MCF 10A (cell line): ENCODE data around the gene CHM. TPM values are rescaled to one million over a fixed set of nuclear protein-coding genes. Genes with fewer than 3 reads are reported as not detected.

Source experiments
- BruUV-seq: library from RNA; stranded (reverse); fragments of 400-500 nt; replicated peaks from 2 replicates; lab custom pipeline; 2021; lab: Mats Ljungman, UMichigan
- CTCF ChIA-PET: fragments of 300-600 bp; sonication (Branson Sonifier 250); formaldehyde crosslinking; extraction: SDS; loops from one replicate; lab custom pipeline; 2021; ENCODE audit warnings: antibody characterized with exemption, inconsistent platforms; lab: Yijun Ruan, JAX
- POLR2A ChIA-PET: fragments of 300-600, 350-650 bp; sonication (Branson Sonifier 250); formaldehyde crosslinking; extraction: SDS; loops from one replicate; lab custom pipeline; 2020; ENCODE audit warnings: antibody characterized with exemption, inconsistent platforms; lab: Yijun Ruan, JAX
- DNase-seq: peaks from one replicate; pipeline ENCODE4 v3.0.0-alpha.2; 2018; ENCODE audit not compliant: unreplicated experiment
- H3K27ac Mint-ChIP-seq: one replicate; pipeline ENCODE4 v1.8.0; 2022; ENCODE audit warnings: mild to moderate bottlenecking, low read depth, mixed read lengths; ENCODE audit not compliant: unreplicated experiment
- H3K27me3 Mint-ChIP-seq: one replicate; pipeline ENCODE4 v1.8.0; 2022; ENCODE audit warnings: mixed read lengths; ENCODE audit not compliant: insufficient read depth, unreplicated experiment
- H3K36me3 Mint-ChIP-seq: one replicate; pipeline ENCODE4 v1.8.0; 2022; ENCODE audit warnings: mild to moderate bottlenecking, moderate library complexity, mixed read lengths; ENCODE audit not compliant: insufficient read depth, unreplicated experiment
- H3K4me1 Mint-ChIP-seq: one replicate; pipeline ENCODE4 v1.8.0; 2022; ENCODE audit warnings: mixed read lengths; ENCODE audit not compliant: insufficient read depth, unreplicated experiment
- H3K4me3 Mint-ChIP-seq: one replicate; pipeline ENCODE4 v1.8.0; 2022; ENCODE audit warnings: mild to moderate bottlenecking, moderate library complexity, mixed read lengths; ENCODE audit not compliant: unreplicated experiment
- H3K9me3 Mint-ChIP-seq: one replicate; pipeline ENCODE4 v1.8.0; 2022; ENCODE audit warnings: mixed read lengths; ENCODE audit not compliant: unreplicated experiment
- CTCF ChIP-seq: fragments of 200-600 bp; IDR thresholded peaks from one replicate; pipeline ENCODE4 v1.8.0; 2022; ENCODE audit warnings: antibody characterized with exemption, mild to moderate bottlenecking; ENCODE audit not compliant: unreplicated experiment
- intact Hi-C: fragments of 100-400 bp; cut with micrococcal nuclease; formaldehyde crosslinking; loops from 2 replicates; pipeline ENCODE4 v1.14.1; 2022
- total RNA-seq: library from RNA; stranded (reverse); gene quantifications from 2 replicates; pipeline ENCODE4 v1.2.3, GENCODE V29; 2022

The CHM gene
- total RNA-seq, 1 experiment from 2014 or later: 38.1 TPM

GRCh38 chrX:85995641-85996040 is 51.7 kb downstream of the CHM start:
- H3K27ac Mint-ChIP-seq: no peak overlapping the region
- no peak overlapping the region for H3K4me3 Mint-ChIP-seq
- no peaks in the 10 kb centered on the region for H3K27me3 Mint-ChIP-seq
- H3K4me1 Mint-ChIP-seq: peaks cover 15% of the 10 kb centered on the region
- BruUV-seq: no TSS peak
- no peaks in the 10 kb centered on the region for H3K36me3 Mint-ChIP-seq
- intact Hi-C loops: no loop called here
- DNase-seq: no peak
- ChIA-PET POLR2A (interaction anchor here (1.5 kb wide), 1 partner anchor 12 kb away, joined by 3 read pairs; no protein-coding TSS in a partner anchor), CTCF (interaction anchor here (0.5 to 1.5 kb wide), 3 partner anchors 10 to 291 kb away, joined by 3 to 4 read pairs (median 4); no protein-coding TSS in a partner anchor)
- no peak for TF ChIP-seq CTCF
- H3K9me3 Mint-ChIP-seq: no peaks in the 10 kb centered on the region

GRCh38 chrX:85994797-85995196 is 52.6 kb downstream of the CHM start:
- Mint-ChIP-seq H3K27me3 (no peaks in the 10 kb centered on the region), H3K27ac (no peak overlapping the region), H3K36me3 (no peaks in the 10 kb centered on the region), H3K4me1 (peaks cover 15% of the 10 kb centered on the region), H3K9me3 (no peaks in the 10 kb centered on the region), H3K4me3 (no peak overlapping the region)
- TF ChIP-seq CTCF: no peak
- intact Hi-C loops: no loop called here
- CTCF ChIA-PET: interaction anchor here (0.6 to 1.5 kb wide), 2 partner anchors 9 to 356 kb away, joined by 3 to 4 read pairs; no protein-coding TSS in a partner anchor
- BruUV-seq: no TSS peak
- POLR2A ChIA-PET: interaction anchor here (0.6 to 1.5 kb wide), 2 partner anchors 11 to 313 kb away, joined by 3 read pairs; no protein-coding TSS in a partner anchor
- no peak for DNase-seq

GRCh38 chrX:85994228-85994627 is 53.1 kb downstream of the CHM start:
- no peak for TF ChIP-seq CTCF
- no peaks in the 10 kb centered on the region for H3K27me3 Mint-ChIP-seq
- peaks cover 15% of the 10 kb centered on the region for H3K4me1 Mint-ChIP-seq
- intact Hi-C loops: no loop called here
- BruUV-seq: no TSS peak
- no peak overlapping the region for H3K4me3 Mint-ChIP-seq
- H3K36me3 Mint-ChIP-seq: no peaks in the 10 kb centered on the region
- no peak for DNase-seq
- no peaks in the 10 kb centered on the region for H3K9me3 Mint-ChIP-seq
- H3K27ac Mint-ChIP-seq: no peak overlapping the region
- ChIA-PET CTCF (no interaction called here), POLR2A (no interaction called here)

- Mint-ChIP-seq H3K4me1 (peaks cover 15% of the 10 kb centered on the region), H3K27me3 (no peaks in the 10 kb centered on the region), H3K4me3 (no peak overlapping the region), H3K36me3 (no peaks in the 10 kb centered on the region), H3K9me3 (no peaks in the 10 kb centered on the region), H3K27ac (no peak overlapping the region)
- no TSS peak for BruUV-seq
- TF ChIP-seq CTCF: no peak
- no peak for DNase-seq
- ChIA-PET CTCF (no interaction called here), POLR2A (no interaction called here)
- intact Hi-C loops: no loop called here
Measured at GRCh38 chrX:85993539-85994197, 53.7 kb downstream of the CHM start.
